IMR-90 (cell line): ENCODE results near the gene ETS1. TPM values are rescaled to one million over a fixed set of nuclear protein-coding genes. Genes with fewer than 3 reads are reported as not detected.

Source experiments
- ATAC-seq: fragments of 200-7000 bp; cut with Tn5 transposase; 2 replicates; pipeline ENCODE4 v1.9.1; 2020; ENCODE audit warnings: low read depth, mild to moderate bottlenecking, moderate library complexity
- BruUV-seq: library from RNA; stranded (reverse); fragments of 400-500 nt; replicated peaks from 2 replicates; lab custom pipeline; 2021; lab: Mats Ljungman, UMichigan
- CTCF ChIA-PET: fragments of 300-600 bp; formaldehyde crosslinking; extraction: SDS; loops from one replicate; lab custom pipeline; 2021; ENCODE audit warnings: antibody characterized with exemption; lab: Yijun Ruan, JAX
- POLR2A ChIA-PET: fragments of 300-600 bp; sonication (Branson Sonifier 250); formaldehyde crosslinking; loops from one replicate; lab custom pipeline; 2022; ENCODE audit warnings: antibody characterized with exemption; ENCODE audit not compliant: unreplicated experiment; lab: Charles Lee
- DNase-seq: peaks from one replicate; pipeline ENCODE4 v3.0.0; 2013
- H2AFZ ChIP-seq: replicated peaks from 2 replicates; pipeline ENCODE3; 2013; ENCODE audit warnings: low read length, mild to moderate bottlenecking; ENCODE audit not compliant: poor library complexity
- H2AK5ac ChIP-seq: 2 replicates; pipeline ENCODE4 v1.6.1; 2013; ENCODE audit warnings: low read depth, low read length, inconsistent platforms
- H2AK9ac ChIP-seq: replicated peaks from 2 replicates; pipeline ENCODE3; 2013; ENCODE audit warnings: mild to moderate bottlenecking, low read depth, low read length, moderate library complexity; ENCODE audit not compliant: poor library complexity
- H2BK120ac ChIP-seq: 2 replicates; pipeline ENCODE4 v1.6.1; 2013; ENCODE audit warnings: low read depth, low read length, inconsistent platforms
- H2BK15ac ChIP-seq: 3 replicates; pipeline ENCODE4 v1.6.1; 2013; ENCODE audit warnings: low read depth, low read length, inconsistent platforms
- H2BK20ac ChIP-seq: 2 replicates; pipeline ENCODE4 v1.6.1; 2013; ENCODE audit warnings: low read depth, mild to moderate bottlenecking, inconsistent platforms, low read length, moderate library complexity
- H2BK5ac ChIP-seq: 2 replicates; pipeline ENCODE4 v1.6.1; 2013; ENCODE audit warnings: mild to moderate bottlenecking, low read depth, low read length, inconsistent platforms; ENCODE audit not compliant: poor library complexity, severe bottlenecking
- H3K14ac ChIP-seq: replicated peaks from 2 replicates; pipeline ENCODE4 v1.6.1; 2013; ENCODE audit warnings: low read depth, low read length, inconsistent platforms
- H3K18ac ChIP-seq: 2 replicates; pipeline ENCODE4 v1.6.1; 2013; ENCODE audit warnings: low read depth, low read length, control low read depth
- H3K23ac ChIP-seq: 2 replicates; pipeline ENCODE4 v1.6.1; 2013; ENCODE audit warnings: low read depth, low read length, inconsistent platforms
- H3K27ac ChIP-seq: 2 replicates; pipeline ENCODE4 v1.5.1; 2013; ENCODE audit warnings: mild to moderate bottlenecking, control low read depth, low read length; ENCODE audit not compliant: insufficient read depth
- H3K27me3 ChIP-seq: 2 replicates; pipeline ENCODE4 v1.6.1; 2013; ENCODE audit warnings: low read length; ENCODE audit not compliant: control insufficient read depth, insufficient read depth
- H3K36me3 ChIP-seq: 2 replicates; pipeline ENCODE4 v1.6.1; 2013; ENCODE audit warnings: low read length, mixed read lengths; ENCODE audit not compliant: control insufficient read depth, insufficient read depth
- H3K4ac ChIP-seq: 2 replicates; pipeline ENCODE4 v1.6.1; 2013; ENCODE audit warnings: low read depth, low read length, inconsistent platforms
- H3K4me1 ChIP-seq: 2 replicates; pipeline ENCODE4 v1.6.1; 2013; ENCODE audit warnings: low read length, mixed read lengths; ENCODE audit not compliant: control insufficient read depth, insufficient read depth
- H3K4me2 ChIP-seq: 2 replicates; pipeline ENCODE4 v1.6.1; 2013; ENCODE audit warnings: low read depth, mild to moderate bottlenecking, control low read depth, low read length, moderate library complexity
- H3K4me3 ChIP-seq: 2 replicates; pipeline ENCODE4 v1.5.1; 2013; ENCODE audit warnings: low read depth, mild to moderate bottlenecking, control low read depth, low read length, moderate library complexity; ENCODE audit not compliant: insufficient read depth
- H3K56ac ChIP-seq: 2 replicates; pipeline ENCODE4 v1.6.1; 2013; ENCODE audit warnings: low read length, inconsistent platforms; ENCODE audit not compliant: insufficient read depth; ENCODE audit errors: extremely low read depth
- H3K79me1 ChIP-seq, 2 experiments: 2 replicates each; pipeline ENCODE4 v1.6.1; 2013; ENCODE audit warnings: low read length in 2 of 2, inconsistent platforms in 1 of 2, low read depth in 1 of 2
- H3K9ac ChIP-seq: 2 replicates; pipeline ENCODE4 v1.6.1; 2013; ENCODE audit warnings: low read depth, low read length, control low read depth
- H3K9me1 ChIP-seq: 2 replicates; pipeline ENCODE4 v1.6.1; 2013; ENCODE audit warnings: low read length, inconsistent platforms; ENCODE audit not compliant: insufficient read depth
- H3K9me3 ChIP-seq: 2 replicates; pipeline ENCODE4 v1.6.1; 2013; ENCODE audit warnings: low read length; ENCODE audit not compliant: control insufficient read depth, insufficient read depth
- H4K20me1 ChIP-seq: 2 replicates; pipeline ENCODE4 v1.6.1; 2013; ENCODE audit warnings: low read length, inconsistent platforms; ENCODE audit not compliant: insufficient read depth
- H4K5ac ChIP-seq: 2 replicates; pipeline ENCODE4 v1.6.1; 2013; ENCODE audit warnings: mild to moderate bottlenecking, low read depth, low read length, control low read depth
- H4K8ac ChIP-seq, 2 experiments: 2 replicates each; pipeline ENCODE4 v1.6.1; 2013; ENCODE audit warnings: low read depth in 2 of 2, low read length in 2 of 2, control low read depth in 1 of 2, inconsistent platforms in 1 of 2
- H4K91ac ChIP-seq: 2 replicates; pipeline ENCODE4 v1.6.1; 2013; ENCODE audit warnings: low read depth, low read length, inconsistent platforms; ENCODE audit not compliant: insufficient read depth
- WGBS, 2 experiments: methylation state at CpG; one replicate each; pipeline versions ENCODE4 v1.1.5 to v1.1.7; 2013; ENCODE audit warnings: missing lambda C conversion rate in 2 of 2; ENCODE audit not compliant: insufficient read length in 1 of 2; ENCODE audit errors: extremely low coverage in 2 of 2; 5-methylcytosine and 5-hydroxymethylcytosine counted together
- dilution Hi-C: fragments of 300-500 bp; cut with HindIII; formaldehyde crosslinking; loops from one replicate; pipeline ENCODE4 v1.14.3; 2018; ENCODE audit warnings: low sequenced_read_pairs; ENCODE audit not compliant: unreplicated experiment
- in situ Hi-C: fragments of 300-500 bp; cut with MboI; formaldehyde crosslinking; loops from 3 replicates; pipeline ENCODE4 v1.14.3; 2019; ENCODE audit warnings: low sequenced_read_pairs, inconsistent platforms, mixed read lengths
- intact Hi-C: fragments of 100-400 bp; cut with micrococcal nuclease; formaldehyde crosslinking; loops from 2 replicates; pipeline ENCODE4 v1.10.0; 2022
- polyA plus RNA-seq, 3 experiments: library from polyadenylated mRNA; depleted of rRNA; stranded (reverse); fragments of >200 nt; gene quantifications; 2 replicates each; pipeline ENCODE4 v1.2.3, GENCODE V29; 2012; ENCODE audit warnings: low replicate concordance in 1 of 3
- total RNA-seq: library from RNA; depleted of rRNA; stranded (reverse); fragments of >200 nt; gene quantifications from 2 replicates; pipeline ENCODE4 v1.2.3, GENCODE V29; 2012
- TF ChIP-seq, protein P1 (sequence below): fragments of 150-350 bp; IDR thresholded peaks from 2 replicates; pipeline ENCODE4 v1.6.1; 2016; ENCODE audit warnings: low read depth, mild to moderate bottlenecking, low read length, moderate library complexity, borderline replicate concordance

The ETS1 gene
- total and polyA plus RNA-seq, 2 of the 4 experiments (the other 2 are of a cell fraction): 41.2 to 56.3 TPM

DNA sequence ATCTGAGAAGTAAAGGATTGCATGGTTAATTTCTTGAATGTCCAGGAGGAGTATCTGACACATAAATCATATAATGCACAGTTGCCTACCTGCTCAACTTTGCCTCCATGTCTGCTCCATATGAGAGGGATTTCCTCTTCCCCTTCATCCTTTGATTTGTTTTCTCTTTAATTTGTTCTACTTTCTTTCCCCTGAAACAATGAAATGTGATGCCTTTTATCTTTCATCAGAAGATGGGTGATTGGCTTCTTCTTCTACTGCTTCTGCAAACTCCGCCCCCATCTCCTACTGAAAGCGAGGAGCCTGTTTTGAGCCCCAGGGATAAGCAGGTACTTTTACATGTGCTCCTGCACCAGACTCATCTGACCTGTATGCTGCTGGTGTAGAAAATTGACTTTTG lies 9.9 kb upstream of the ETS1 start:
- BruUV-seq: no TSS peak
- Histone ChIP-seq H2BK5ac (no peak overlapping the region), H2AK5ac (no peak overlapping the region), H4K8ac (no peak overlapping the region), H3K18ac (no peak overlapping the region), H2AFZ (no peak overlapping the region), H2BK120ac (no peak overlapping the region), H3K56ac (no peak overlapping the region), H3K27ac (no peak overlapping the region), H3K4ac (no peak overlapping the region), H3K79me1 (no peaks in the 10 kb centered on the region), H2BK20ac (no peak overlapping the region), H3K9ac (no peak overlapping the region), H4K91ac (no peak overlapping the region), H4K5ac (no peak overlapping the region), H2BK15ac (no peak overlapping the region), H3K4me2 (no peak overlapping the region), H3K23ac (no peak overlapping the region), H3K14ac (no peak overlapping the region), H3K4me3 (no peak overlapping the region), H3K36me3 (no peaks in the 10 kb centered on the region), H2AK9ac (no peak overlapping the region), H4K20me1 (no peaks in the 10 kb centered on the region), H3K9me3 (no peaks in the 10 kb centered on the region), H3K4me1 (peaks cover 2% of the 10 kb centered on the region; the same call in 1 of the 2 replicates), H3K27me3 (peaks cover 2% of the 10 kb centered on the region; the same call in 1 of the 2 replicates), H3K9me1 (no peaks in the 10 kb centered on the region)
- WGBS, 2 experiments: no CpG with 5 or more reads among the region's 2 CpGs
- ChIA-PET POLR2A (no interaction called here), CTCF (no interaction called here)
- TF ChIP-seq, protein P1, sequence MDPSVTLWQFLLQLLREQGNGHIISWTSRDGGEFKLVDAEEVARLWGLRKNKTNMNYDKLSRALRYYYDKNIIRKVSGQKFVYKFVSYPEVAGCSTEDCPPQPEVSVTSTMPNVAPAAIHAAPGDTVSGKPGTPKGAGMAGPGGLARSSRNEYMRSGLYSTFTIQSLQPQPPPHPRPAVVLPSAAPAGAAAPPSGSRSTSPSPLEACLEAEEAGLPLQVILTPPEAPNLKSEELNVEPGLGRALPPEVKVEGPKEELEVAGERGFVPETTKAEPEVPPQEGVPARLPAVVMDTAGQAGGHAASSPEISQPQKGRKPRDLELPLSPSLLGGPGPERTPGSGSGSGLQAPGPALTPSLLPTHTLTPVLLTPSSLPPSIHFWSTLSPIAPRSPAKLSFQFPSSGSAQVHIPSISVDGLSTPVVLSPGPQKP: no peak
- intact Hi-C loops (no loop called here), in situ Hi-C loops (no loop called here), dilution Hi-C loops (no loop called here)
- ATAC-seq (no peak), DNase-seq (no peak)
